ENCODE results near the gene RETREG1.
"Not testable (repeated sequence)": the region's sequence is repeated elsewhere in the genome, so short reads cannot be mapped to it uniquely, and the experiment has no call there.

RETREG1 gene

GRCh38 chr5:16483361-16483760 is 133.4 kb downstream of the RETREG1 start:
- no peak for DNase-seq

- DNase-seq: no peak
Measured at GRCh38 chr5:16482891-16483290, 133.9 kb downstream of the RETREG1 start.

- no peak for DNase-seq
Measured at GRCh38 chr5:16480821-16481538, 135.8 kb downstream of the RETREG1 start.

- DNase-seq: no peak
Measured at GRCh38 chr5:16480144-16480543, 136.7 kb downstream of the RETREG1 start.

- no peak for DNase-seq
Measured at GRCh38 chr5:16477541-16477940, 139.3 kb downstream of the RETREG1 start.

- DNase-seq: not testable (repeated sequence)
Measured at GRCh38 chr5:16476417-16476816, 140.4 kb downstream of the RETREG1 start.

GRCh38 chr5:16471387-16471786 is 145.4 kb downstream of the RETREG1 start:
- DNase-seq: no peak

GRCh38 chr5:16467363-16468219 is 149.2 kb downstream of the RETREG1 start:
- no peak for DNase-seq

GRCh38 chr5:16465544-16466432 is 151.0 kb downstream of the RETREG1 start, which contains the start of gene ZNF622:
TSS of gene ZNF622 (minus strand) at chr5:16465800. CDS start at chr5:16465665, 135 bp downstream.
- DNase-seq: peak; percentile 84

- DNase-seq: no peak
Measured at GRCh38 chr5:16464664-16465543, 151.9 kb downstream of the RETREG1 start.

- DNase-seq: no peak
Measured at GRCh38 chr5:16464231-16464630, 152.6 kb downstream of the RETREG1 start.

GRCh38 chr5:16461782-16462181 is 155.0 kb downstream of the RETREG1 start:
- no peak for DNase-seq

- DNase-seq: no peak
Measured at GRCh38 chr5:16461026-16461425, 155.8 kb downstream of the RETREG1 start.

GRCh38 chr5:16459451-16459850 is 157.3 kb downstream of the RETREG1 start:
- no peak for DNase-seq

- DNase-seq: no peak
Measured at GRCh38 chr5:16457853-16458252, 158.9 kb downstream of the RETREG1 start.

GRCh38 chr5:16457451-16457850 is 159.3 kb downstream of the RETREG1 start:
- no peak for DNase-seq

GRCh38 chr5:16456103-16456832 is 160.5 kb downstream of the RETREG1 start:
- DNase-seq: peak; percentile 11

GRCh38 chr5:16455668-16456067 is 161.1 kb downstream of the RETREG1 start:
- no peak for DNase-seq

GRCh38 chr5:16454686-16455085 is 162.1 kb downstream of the RETREG1 start:
- DNase-seq: no peak

GRCh38 chr5:16453609-16454008 is 163.2 kb downstream of the RETREG1 start:
- DNase-seq: no peak

GRCh38 chr5:16450163-16450562 is 166.6 kb downstream of the RETREG1 start:
- DNase-seq: no peak
